ENCODE data around the gene KRTAP5-7. TPM values are rescaled to one million over a fixed set of nuclear protein-coding genes. Genes with fewer than 3 reads are reported as not detected.

The KRTAP5-7 gene
- total and polyA plus RNA-seq, 8 donors, result 0.14 to 0.24 (median 0.18) TPM; not detected in 5

GRCh38 chr11:71498091-71498490, 29.0 kb upstream of the KRTAP5-7 start:
- no peak for DNase-seq
- no peak for ATAC-seq
- Histone ChIP-seq H3K4me1 (peaks cover 0 to 6% of the 10 kb centered on the region in 2 donors), H3K27ac (no peak overlapping the region), H3K9me3 (no peaks in the 10 kb centered on the region), H3K27me3 (no peaks in the 10 kb centered on the region), H3K4me3 (no peak overlapping the region), H3K36me3 (peaks cover 0 to 93% of the 10 kb centered on the region in 2 donors)
- TF ChIP-seq CTCF (IDR thresholded peaks at IDR 0.05), result no peak
- intact Hi-C loops (cut with DNase I), result no loop called here

- peak in 1 of 4 donors; percentile 10 for DNase-seq
- H3K36me3 ChIP-seq, result peaks cover 0 to 91% of the 10 kb centered on the region in 2 donors
Observed at GRCh38 chr11:71499125-71499524, 27.9 kb upstream of the KRTAP5-7 start.

GRCh38 chr11:71499546-71499945, 27.5 kb upstream of the KRTAP5-7 start:
- Histone ChIP-seq H3K36me3 (peaks cover 0 to 91% of the 10 kb centered on the region in 2 donors), H3K4me1 (peaks cover 0 to 6% of the 10 kb centered on the region in 2 donors), H3K27me3 (no peaks in the 10 kb centered on the region), H3K4me3 (no peak overlapping the region), H3K27ac (no peak overlapping the region), H3K9me3 (no peaks in the 10 kb centered on the region)
- ATAC-seq (no peak), DNase-seq (no peak)
- TF ChIP-seq CTCF (IDR thresholded peaks at IDR 0.05), result no peak
- intact Hi-C loops (cut with DNase I), result no loop called here

More at GRCh38 chr11:71499125-71499524, 27.9 kb upstream of the KRTAP5-7 start:
- intact Hi-C loops (cut with DNase I), result no loop called here
- H3K9me3 ChIP-seq, result no peaks in the 10 kb centered on the region
- TF ChIP-seq CTCF (IDR thresholded peaks at IDR 0.05), result no peak
- ATAC-seq, result no peak
- H3K4me3 ChIP-seq, result no peak overlapping the region
- H3K27ac ChIP-seq, result no peak overlapping the region
- H3K27me3 ChIP-seq, result no peaks in the 10 kb centered on the region
- peaks cover 0 to 6% of the 10 kb centered on the region in 2 donors for H3K4me1 ChIP-seq

- ATAC-seq (no peak), DNase-seq (peak in 1 of 4 donors; percentile 10)
- H3K27ac ChIP-seq, result no peak overlapping the region
- peaks cover 0 to 6% of the 10 kb centered on the region in 2 donors for H3K4me1 ChIP-seq
- H3K4me3 ChIP-seq, result no peak overlapping the region
- H3K9me3 ChIP-seq, result no peaks in the 10 kb centered on the region
- no peak for TF ChIP-seq CTCF (IDR thresholded peaks at IDR 0.05)
- no peaks in the 10 kb centered on the region for H3K27me3 ChIP-seq
- peaks cover 0 to 90% of the 10 kb centered on the region in 2 donors for H3K36me3 ChIP-seq
- intact Hi-C loops (cut with DNase I), result no loop called here
Observed at GRCh38 chr11:71500601-71501021, 26.5 kb upstream of the KRTAP5-7 start.

- Histone ChIP-seq H3K36me3 (peaks cover 0 to 90% of the 10 kb centered on the region in 2 donors), H3K4me3 (no peak overlapping the region), H3K9me3 (no peaks in the 10 kb centered on the region), H3K27me3 (no peaks in the 10 kb centered on the region), H3K4me1 (peaks cover 0 to 6% of the 10 kb centered on the region in 2 donors), H3K27ac (no peak overlapping the region)
- intact Hi-C loops (cut with DNase I), result no loop called here
- ATAC-seq, result no peak
- no peak for DNase-seq
- no peak for TF ChIP-seq CTCF (IDR thresholded peaks at IDR 0.05)
Observed at GRCh38 chr11:71501071-71501985, 25.7 kb upstream of the KRTAP5-7 start.
